HS-5 (cell line): Measurements from ENCODE around the gene MED31.
"Not testable (repeated sequence)": the region's sequence is repeated elsewhere in the genome, so short reads cannot be mapped to it uniquely, and the experiment has no call there.

Experiments
- DNase-seq: peaks from one replicate; pipeline ENCODE4 v3.0.0-alpha.2; 2012; ENCODE audit warnings: low read depth

MED31 gene

GRCh38 chr17:6677158-6677831 lies 25.9 kb upstream of the MED31 start:
- no peak for DNase-seq

GRCh38 chr17:6676802-6677157 lies 25.4 kb upstream of the MED31 start:
- DNase-seq = no peak

- no peak for DNase-seq
Observed at GRCh38 chr17:6675201-6675825, 23.9 kb upstream of the MED31 start.

GRCh38 chr17:6674586-6674985 lies 23.2 kb upstream of the MED31 start:
- no peak for DNase-seq

GRCh38 chr17:6671431-6671830 lies 20.0 kb upstream of the MED31 start:
- no peak for DNase-seq

GRCh38 chr17:6670999-6671398 lies 19.6 kb upstream of the MED31 start:
- DNase-seq = no peak

GRCh38 chr17:6670571-6670970 lies 19.2 kb upstream of the MED31 start:
- no peak for DNase-seq

- no peak for DNase-seq
Observed at GRCh38 chr17:6669479-6670212, 18.2 kb upstream of the MED31 start.

GRCh38 chr17:6668727-6669425 lies 17.5 kb upstream of the MED31 start:
- no peak for DNase-seq

GRCh38 chr17:6668219-6668618 lies 16.8 kb upstream of the MED31 start:
- no peak for DNase-seq

- no peak for DNase-seq
Observed at GRCh38 chr17:6667516-6667915, 16.1 kb upstream of the MED31 start.

- DNase-seq = no peak
Observed at GRCh38 chr17:6666557-6666956, 15.2 kb upstream of the MED31 start.

GRCh38 chr17:6666077-6666521 lies 14.7 kb upstream of the MED31 start:
- no peak for DNase-seq

GRCh38 chr17:6663200-6663599 lies 11.8 kb upstream of the MED31 start:
- DNase-seq = not testable (repeated sequence)

- DNase-seq = no peak
Observed at GRCh38 chr17:6661464-6661848, 10.1 kb upstream of the MED31 start.

GRCh38 chr17:6660805-6661463 lies 9.5 kb upstream of the MED31 start:
- DNase-seq = no peak

- DNase-seq = no peak
Observed at GRCh38 chr17:6660101-6660500, 8.7 kb upstream of the MED31 start.

- not testable (repeated sequence) for DNase-seq
Observed at GRCh38 chr17:6658411-6658810, 7.0 kb upstream of the MED31 start.

GRCh38 chr17:6657633-6658287 lies 6.4 kb upstream of the MED31 start:
- DNase-seq = no peak

- not testable (repeated sequence) for DNase-seq
Observed at GRCh38 chr17:6656797-6657632, 5.6 kb upstream of the MED31 start.
